Retinal pigment epithelial cell (primary cell): Measurements from ENCODE around the gene ADAMTSL3.

Source experiments
- DNase-seq: peaks from one replicate; pipeline ENCODE4 v3.0.0-alpha.2; 2010; ENCODE audit warnings: low read depth
- H3K4me3 ChIP-seq: 2 replicates; pipeline ENCODE4 v1.5.1; 2011; ENCODE audit warnings: mild to moderate bottlenecking, low read length, control low read depth, moderate library complexity
- CTCF ChIP-seq: conservative IDR thresholded peaks from 2 replicates; pipeline ENCODE4 v1.5.1; 2011; ENCODE audit warnings: low read depth, low read length, control low read depth, inconsistent platforms

ADAMTSL3 gene

GRCh38 chr15:83887961-83888360, 234.0 kb downstream of the ADAMTSL3 start:
- DNase-seq: no peak
- no peak overlapping the region for H3K4me3 ChIP-seq
- no peak for TF ChIP-seq CTCF

GRCh38 chr15:83889995-83890394, 236.1 kb downstream of the ADAMTSL3 start:
- no peak overlapping the region for H3K4me3 ChIP-seq
- no peak for TF ChIP-seq CTCF
- no peak for DNase-seq

- H3K4me3 ChIP-seq: no peak overlapping the region
- no peak for DNase-seq
- TF ChIP-seq CTCF: no peak
These were observed 236.7 kb downstream of the ADAMTSL3 start for GRCh38 chr15:83890587-83890986.

GRCh38 chr15:83892498-83892897, 238.6 kb downstream of the ADAMTSL3 start:
- H3K4me3 ChIP-seq: no peak overlapping the region
- TF ChIP-seq CTCF: no peak
- no peak for DNase-seq

- DNase-seq: no peak
- no peak for TF ChIP-seq CTCF
- no peak overlapping the region for H3K4me3 ChIP-seq
These were observed 239.4 kb downstream of the ADAMTSL3 start for GRCh38 chr15:83893308-83893707.

GRCh38 chr15:83897037-83897436, 243.1 kb downstream of the ADAMTSL3 start:
- H3K4me3 ChIP-seq: no peak overlapping the region
- TF ChIP-seq CTCF: no peak
- DNase-seq: no peak

GRCh38 chr15:83898361-83898760, 244.4 kb downstream of the ADAMTSL3 start:
- DNase-seq: no peak
- no peak overlapping the region for H3K4me3 ChIP-seq
- TF ChIP-seq CTCF: no peak
